ENCODE measurements around the gene JAM3.

The JAM3 gene

GRCh38 chr11:134116210-134116609 is 47.3 kb downstream of the JAM3 start:
- no peak for DNase-seq
- H2BK5ac ChIP-seq (ENCODE audit: low read depth, low read length, poor library complexity, severe bottlenecking), result no peak overlapping the region
- no peak overlapping the region for H2BK12ac ChIP-seq (ENCODE audit: low read length in 2 of 2)
- no peak overlapping the region for H2BK120ac ChIP-seq (ENCODE audit: low read depth, low read length)
- no peak overlapping the region for H3K4me3 ChIP-seq (ENCODE audit: insufficient read depth in 1 of 2, low read depth in 1 of 2, low read length in 2 of 2)
- no peak overlapping the region for H3K4ac ChIP-seq (ENCODE audit: low read depth in 1 of 2, low read length in 2 of 2)
- 83% methylated on average over 1 of the region's 1 CpG for WGBS
- no peak overlapping the region for H3K23ac ChIP-seq (ENCODE audit: low read length in 2 of 2)
- no peak overlapping the region for H3K4me2 ChIP-seq (ENCODE audit: low read length, poor library complexity, severe bottlenecking)
- no peak overlapping the region for H2AK5ac ChIP-seq (ENCODE audit: low read length, severe bottlenecking)
- H3K14ac ChIP-seq (ENCODE audit: low read length in 2 of 2), result no peak overlapping the region
- H4K8ac ChIP-seq (ENCODE audit: low read length), result no peak overlapping the region
- H3K4me1 ChIP-seq (ENCODE audit: control insufficient read depth, insufficient read depth, low read depth, low read length), result no peaks in the 10 kb centered on the region
- H3K27ac ChIP-seq (ENCODE audit: low read length, poor library complexity, severe bottlenecking), result no peak overlapping the region
- H4K91ac ChIP-seq (ENCODE audit: low read length), result no peak overlapping the region
- H2AFZ ChIP-seq (ENCODE audit: low read depth, low read length), result no peak overlapping the region
- H3K79me1 ChIP-seq (replicated peaks; ENCODE audit: low read length, poor library complexity, severe bottlenecking), result no peaks in the 10 kb centered on the region
- no peak overlapping the region for H3K18ac ChIP-seq (ENCODE audit: low read depth in 1 of 2, low read length in 2 of 2)
- no peaks in the 10 kb centered on the region for H3K27me3 ChIP-seq (ENCODE audit: control insufficient read depth in 1 of 2, insufficient read depth in 1 of 2, low read length in 2 of 2)
- no peaks in the 10 kb centered on the region for H3K9me3 ChIP-seq (ENCODE audit: control insufficient read depth, low read length)
- H3K9ac ChIP-seq (ENCODE audit: low read length), result no peak overlapping the region
- H3K36me3 ChIP-seq (ENCODE audit: control insufficient read depth in 1 of 2, insufficient read depth in 2 of 2, low read depth in 1 of 2, low read length in 2 of 2), result no peaks in the 10 kb centered on the region
- no peak overlapping the region for H2BK15ac ChIP-seq (ENCODE audit: low read depth, poor library complexity, severe bottlenecking)

DNA sequence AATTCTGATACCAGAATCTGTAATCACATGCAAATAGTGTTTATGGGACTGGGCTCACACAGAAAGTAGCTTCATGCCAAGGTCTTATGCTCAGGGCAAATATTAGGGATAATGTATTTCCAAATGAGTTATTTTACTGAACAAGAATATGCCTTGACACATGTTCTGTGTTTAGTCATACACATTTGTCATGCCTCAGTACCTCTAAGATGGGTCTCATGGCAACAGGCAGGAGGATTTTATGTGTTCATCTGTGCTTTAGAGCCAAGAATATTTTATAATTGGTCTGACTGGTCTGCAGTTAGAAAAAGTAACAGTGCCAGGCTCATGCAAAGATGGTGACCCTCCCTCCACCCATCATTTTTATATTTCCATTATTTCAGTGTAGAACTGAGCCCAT is 49.1 kb downstream of the JAM3 start:
- Histone ChIP-seq H2AFZ (ENCODE audit: low read depth, low read length) (no peak overlapping the region), H3K4me3 (ENCODE audit: insufficient read depth in 1 of 2, low read depth in 1 of 2, low read length in 2 of 2) (no peak overlapping the region), H3K4ac (ENCODE audit: low read depth in 1 of 2, low read length in 2 of 2) (no peak overlapping the region), H3K4me2 (ENCODE audit: low read length, poor library complexity, severe bottlenecking) (no peak overlapping the region), H3K36me3 (ENCODE audit: control insufficient read depth in 1 of 2, insufficient read depth in 2 of 2, low read depth in 1 of 2, low read length in 2 of 2) (no peaks in the 10 kb centered on the region), H3K27me3 (ENCODE audit: control insufficient read depth in 1 of 2, insufficient read depth in 1 of 2, low read length in 2 of 2) (no peaks in the 10 kb centered on the region), H4K8ac (ENCODE audit: low read length) (no peak overlapping the region), H3K9me3 (ENCODE audit: control insufficient read depth, low read length) (no peaks in the 10 kb centered on the region), H3K4me1 (ENCODE audit: control insufficient read depth, insufficient read depth, low read depth, low read length) (no peaks in the 10 kb centered on the region), H3K27ac (ENCODE audit: low read length, poor library complexity, severe bottlenecking) (no peak overlapping the region), H2AK5ac (ENCODE audit: low read length, severe bottlenecking) (no peak overlapping the region), H3K18ac (ENCODE audit: low read depth in 1 of 2, low read length in 2 of 2) (peak overlapping the region; percentile 43), H2BK120ac (ENCODE audit: low read depth, low read length) (no peak overlapping the region), H2BK12ac (ENCODE audit: low read length in 2 of 2) (peak overlapping the region in 1 of 2 experiments; percentile 23), H3K14ac (ENCODE audit: low read length in 2 of 2) (no peak overlapping the region), H3K23ac (ENCODE audit: low read length in 2 of 2) (no peak overlapping the region), H2BK5ac (ENCODE audit: low read depth, low read length, poor library complexity, severe bottlenecking) (no peak overlapping the region), H2BK15ac (ENCODE audit: low read depth, poor library complexity, severe bottlenecking) (no peak overlapping the region), H4K91ac (ENCODE audit: low read length) (no peak overlapping the region), H3K79me1 (replicated peaks; ENCODE audit: low read length, poor library complexity, severe bottlenecking) (no peaks in the 10 kb centered on the region), H3K9ac (ENCODE audit: low read length) (no peak overlapping the region)
- no peak for DNase-seq

- Histone ChIP-seq H3K27me3 (ENCODE audit: control insufficient read depth in 1 of 2, insufficient read depth in 1 of 2, low read length in 2 of 2) (peaks cover 0 to 5% of the 10 kb centered on the region in 2 experiments), H3K23ac (ENCODE audit: low read length in 2 of 2) (no peak overlapping the region), H2AFZ (ENCODE audit: low read depth, low read length) (no peak overlapping the region), H3K27ac (ENCODE audit: low read length, poor library complexity, severe bottlenecking) (no peak overlapping the region), H3K9ac (ENCODE audit: low read length) (peak overlapping the region; percentile 90), H3K18ac (ENCODE audit: low read depth in 1 of 2, low read length in 2 of 2) (no peak overlapping the region), H3K4me2 (ENCODE audit: low read length, poor library complexity, severe bottlenecking) (no peak overlapping the region), H3K4ac (ENCODE audit: low read depth in 1 of 2, low read length in 2 of 2) (no peak overlapping the region), H2AK5ac (ENCODE audit: low read length, severe bottlenecking) (no peak overlapping the region), H3K36me3 (ENCODE audit: control insufficient read depth in 1 of 2, insufficient read depth in 2 of 2, low read depth in 1 of 2, low read length in 2 of 2) (no peaks in the 10 kb centered on the region), H2BK5ac (ENCODE audit: low read depth, low read length, poor library complexity, severe bottlenecking) (no peak overlapping the region), H2BK12ac (ENCODE audit: low read length in 2 of 2) (no peak overlapping the region), H2BK120ac (ENCODE audit: low read depth, low read length) (no peak overlapping the region), H3K4me1 (ENCODE audit: control insufficient read depth, insufficient read depth, low read depth, low read length) (no peaks in the 10 kb centered on the region), H4K91ac (ENCODE audit: low read length) (no peak overlapping the region), H4K8ac (ENCODE audit: low read length) (no peak overlapping the region), H3K79me1 (replicated peaks; ENCODE audit: low read length, poor library complexity, severe bottlenecking) (no peaks in the 10 kb centered on the region), H3K9me3 (ENCODE audit: control insufficient read depth, low read length) (no peaks in the 10 kb centered on the region), H3K4me3 (ENCODE audit: insufficient read depth in 1 of 2, low read depth in 1 of 2, low read length in 2 of 2) (peak overlapping the region in 1 of 2 experiments; percentile 68), H3K14ac (ENCODE audit: low read length in 2 of 2) (no peak overlapping the region), H2BK15ac (ENCODE audit: low read depth, poor library complexity, severe bottlenecking) (no peak overlapping the region)
- DNase-seq, result peak; percentile 67
- 72% methylated on average over 3 of the region's 3 CpGs for WGBS
Measured at GRCh38 chr11:134119094-134119493, 50.2 kb downstream of the JAM3 start.

GRCh38 chr11:134120143-134120850 is 51.4 kb downstream of the JAM3 start:
- H3K27me3 ChIP-seq (ENCODE audit: control insufficient read depth in 1 of 2, insufficient read depth in 1 of 2, low read length in 2 of 2), result peaks cover 0 to 17% of the 10 kb centered on the region in 2 experiments
- H3K4ac ChIP-seq (ENCODE audit: low read depth in 1 of 2, low read length in 2 of 2), result no peak overlapping the region
- no peak overlapping the region for H2BK12ac ChIP-seq (ENCODE audit: low read length in 2 of 2)
- H3K18ac ChIP-seq (ENCODE audit: low read depth in 1 of 2, low read length in 2 of 2), result peak overlapping the region in 1 of 2 experiments; percentile 47
- H3K27ac ChIP-seq (ENCODE audit: low read length, poor library complexity, severe bottlenecking), result no peak overlapping the region
- WGBS, result 53% methylated on average over 12 of the region's 13 CpGs
- no peak overlapping the region for H2BK5ac ChIP-seq (ENCODE audit: low read depth, low read length, poor library complexity, severe bottlenecking)
- H3K14ac ChIP-seq (ENCODE audit: low read length in 2 of 2), result no peak overlapping the region
- no peaks in the 10 kb centered on the region for H3K9me3 ChIP-seq (ENCODE audit: control insufficient read depth, low read length)
- H3K4me2 ChIP-seq (ENCODE audit: low read length, poor library complexity, severe bottlenecking), result no peak overlapping the region
- no peak overlapping the region for H2BK15ac ChIP-seq (ENCODE audit: low read depth, poor library complexity, severe bottlenecking)
- H4K8ac ChIP-seq (ENCODE audit: low read length), result peak overlapping the region; percentile 31
- no peak overlapping the region for H2BK120ac ChIP-seq (ENCODE audit: low read depth, low read length)
- peaks cover 6% of the 10 kb centered on the region for H3K4me1 ChIP-seq (ENCODE audit: control insufficient read depth, insufficient read depth, low read depth, low read length)
- peak overlapping the region in 1 of 2 experiments; percentile 68 for H3K4me3 ChIP-seq (ENCODE audit: insufficient read depth in 1 of 2, low read depth in 1 of 2, low read length in 2 of 2)
- H4K91ac ChIP-seq (ENCODE audit: low read length), result no peak overlapping the region
- peak overlapping the region; percentile 90 for H3K9ac ChIP-seq (ENCODE audit: low read length)
- peak; percentile 97 for DNase-seq
- no peak overlapping the region for H2AFZ ChIP-seq (ENCODE audit: low read depth, low read length)
- H3K36me3 ChIP-seq (ENCODE audit: control insufficient read depth in 1 of 2, insufficient read depth in 2 of 2, low read depth in 1 of 2, low read length in 2 of 2), result no peaks in the 10 kb centered on the region
- H2AK5ac ChIP-seq (ENCODE audit: low read length, severe bottlenecking), result no peak overlapping the region
- H3K23ac ChIP-seq (ENCODE audit: low read length in 2 of 2), result no peak overlapping the region
- no peaks in the 10 kb centered on the region for H3K79me1 ChIP-seq (replicated peaks; ENCODE audit: low read length, poor library complexity, severe bottlenecking)
